Measurements from ENCODE around the gene SIX5. TPM values are rescaled to one million over a fixed set of nuclear protein-coding genes. Genes with fewer than 3 reads are reported as not detected.
"Not testable (repeated sequence)": the region's sequence is repeated elsewhere in the genome, so short reads cannot be mapped to it uniquely, and the experiment has no call there.

Gene SIX5
- polyA plus RNA-seq, 2 of the 4 experiments (the other 2 are of a cell fraction) = 8.9 to 24.7 TPM

GRCh38 chr19:45801603-45802175, 32.6 kb upstream of the SIX5 start:
- POLR2A ChIA-PET = interaction anchor here (0.7 to 0.9 kb wide), 2 partner anchors 31 to 32 kb away, joined by 3 to 4 read pairs; partner anchors contain the start of gene SIX5
- ATAC-seq = 0 out of 6 replicates have a peak, but pooled peaks of 1 of the 2 experiments have one; percentile 6
- H3K4me2 ChIP-seq = no peak overlapping the region
- no peak overlapping the region; a peak in 1 of 6 replicates for H3K27ac ChIP-seq
- H3K4me1 ChIP-seq = peaks cover 18% of the 10 kb centered on the region
- DNase-seq (ENCODE audit: low read depth in 1 of 2, low spot score in 1 of 2) = no peak
- TF ChIP-seq KDM5A (IDR thresholded peaks at IDR 0.05) (no peak), EHF (CRISPR knock-in tag; IDR thresholded peaks at IDR 0.05) (no peak), HMGXB4 (CRISPR knock-in tag; IDR thresholded peaks at IDR 0.05; ENCODE audit: borderline replicate concordance) (no peak), RCOR1 (IDR thresholded peaks at IDR 0.05; ENCODE audit: low read depth, low read length) (no peak), EHMT2 (IDR thresholded peaks at IDR 0.05; ENCODE audit: low read depth) (no peak), JUN (IDR thresholded peaks at IDR 0.05) (no peak), FOSL2 (IDR thresholded peaks at IDR 0.05) (no peak), FOSL2 (CRISPR knock-in tag; IDR thresholded peaks at IDR 0.05) (no peak), HEYL (CRISPR knock-in tag; IDR thresholded peaks at IDR 0.05) (no peak), TP53 (CRISPR knock-in tag; IDR thresholded peaks at IDR 0.05) (no peak), CTCF (IDR thresholded peaks at IDR 0.05) (no peak), CHD2 (IDR thresholded peaks at IDR 0.05; ENCODE audit: low read length, partially characterized antibody) (no peak), SMC3 (IDR thresholded peaks at IDR 0.05) (no peak), POLR2AphosphoS2 (conservative IDR thresholded peaks at IDR 0.05; ENCODE audit: low read length) (no peak), MAZ (IDR thresholded peaks at IDR 0.05; ENCODE audit: borderline replicate concordance, low read depth, low read length) (no peak), JUNB (IDR thresholded peaks at IDR 0.05) (no peak), POLR2A (IDR thresholded peaks at IDR 0.05; ENCODE audit: low read length) (no peak), ZC3H11A (IDR thresholded peaks at IDR 0.05) (no peak), CBX8 (IDR thresholded peaks at IDR 0.05) (no peak), MYC (IDR thresholded peaks at IDR 0.05; ENCODE audit: borderline replicate concordance, low read length) (no peak), SREBF2 (IDR thresholded peaks at IDR 0.05) (no peak)
- FAIRE-seq = no peak
- CTCF ChIA-PET = interaction anchor here (0.6 to 74.3 kb wide), 8 partner anchors 6 to 227 kb away, joined by 3 to 2204 read pairs (median 4); partner anchors contain the start of genes DMPK, DMWD, FOXA3 and QPCTL
- H3K4me3 ChIP-seq = no peak overlapping the region
- no peaks in the 10 kb centered on the region for H3K9me3 ChIP-seq
- 78% methylated on average over 7 of the region's 7 CpGs for WGBS (ENCODE audit: missing lambda C conversion rate)

GRCh38 chr19:45800070-45800553, 31.1 kb upstream of the SIX5 start:
- peak; percentile 24 for TF ChIP-seq ZFP36 (IDR thresholded peaks at IDR 0.05; ENCODE audit: borderline replicate concordance, partially characterized antibody)
- peak; percentile 11 for TF ChIP-seq MAFK (IDR thresholded peaks at IDR 0.05; ENCODE audit: partially characterized antibody)
- TF ChIP-seq FOSL2 (IDR thresholded peaks at IDR 0.05) = no peak
- peak; percentile 77 for TF ChIP-seq FOSL2 (CRISPR knock-in tag; IDR thresholded peaks at IDR 0.05)
- no peak for TF ChIP-seq EHF (CRISPR knock-in tag; IDR thresholded peaks at IDR 0.05)
- peak; percentile 32 to 63; a peak in 4 of 6 replicates for ATAC-seq
- POLR2A ChIA-PET = interaction anchor here (1.8 to 2.6 kb wide), 2 partner anchors 29 to 31 kb away, joined by 12 to 23 read pairs; partner anchors contain the start of gene SIX5

GRCh38 chr19:45799541-45799940, 30.5 kb upstream of the SIX5 start:
- H3K9me3 ChIP-seq; FAIRE-seq; H3K4me3 ChIP-seq; DNase-seq (ENCODE audit: low read depth in 1 of 2, low spot score in 1 of 2): not testable (repeated sequence)
- Histone ChIP-seq H3K27ac (peak overlapping the region in 1 of 2 experiments; percentile 66; a peak in 2 of 6 replicates), H3K4me1 (peaks cover 18% of the 10 kb centered on the region), H3K4me2 (peak overlapping the region; percentile 37; the same call in 2 of the 3 replicates)
- ChIA-PET CTCF (interaction anchor here (0.7 to 74.3 kb wide), 24 partner anchors 9 to 277 kb away, joined by 3 to 2204 read pairs (median 4); partner anchors contain the start of genes DMPK, DMWD, FBXO46 and FOXA3), POLR2A (interaction anchor here (0.9 to 2.6 kb wide), 5 partner anchors 17 to 64 kb away, joined by 3 to 23 read pairs (median 4); partner anchors contain the start of genes DMPK and SIX5)
- 84% methylated on average over 5 of the region's 5 CpGs for WGBS (ENCODE audit: missing lambda C conversion rate)
- peak in 1 of 2 experiments; percentile 14; a peak in 3 of 6 replicates for ATAC-seq

More at GRCh38 chr19:45800070-45800553, 31.1 kb upstream of the SIX5 start:
- 64% methylated on average over 7 of the region's 8 CpGs for WGBS (ENCODE audit: missing lambda C conversion rate)
- Histone ChIP-seq H3K27ac (peak overlapping the region; percentile 27 to 66; a peak in 4 of 6 replicates), H3K4me3 (no peak overlapping the region), H3K4me1 (peaks cover 18% of the 10 kb centered on the region), H3K4me2 (peak overlapping the region; percentile 20; the same call in 2 of the 3 replicates), H3K9me3 (no peaks in the 10 kb centered on the region)
- DNase-seq (ENCODE audit: low read depth in 1 of 2, low spot score in 1 of 2) (peak in 1 of 2 experiments; percentile 65), FAIRE-seq (no peak)
- CTCF ChIA-PET = interaction anchor here (0.6 to 74.3 kb wide), 17 partner anchors 8 to 317 kb away, joined by 3 to 2204 read pairs (median 6); partner anchors contain the start of genes DMPK, DMWD, FBXO46 and FOXA3

Data from A549 (cell line).